ENCODE data around the gene CLSTN3. TPM values are rescaled to one million over a fixed set of nuclear protein-coding genes. Genes with fewer than 3 reads are reported as not detected.

Gene CLSTN3
- total and polyA plus RNA-seq, 2 of the 13 experiments (the other 11 are each of a cell fraction or from before 2014, with no cell fraction given): 26.2 to 94.1 TPM

- peak; percentile 67 for TF ChIP-seq HNF1B (CRISPR knock-in tag; IDR thresholded peaks at IDR 0.05)
- no peak for TF ChIP-seq NR0B2 (CRISPR knock-in tag; IDR thresholded peaks at IDR 0.05)
- peak; percentile 86 for TF ChIP-seq MTA1 (CRISPR knock-in tag; IDR thresholded peaks at IDR 0.05; ENCODE audit: borderline replicate concordance)
- peak; percentile 76; the same call in 1 of the 2 replicates for TF ChIP-seq TFAP4 (IDR thresholded peaks at IDR 0.05; ENCODE audit: borderline replicate concordance, low read depth)
- TF ChIP-seq CSRNP2 (CRISPR knock-in tag; conservative IDR thresholded peaks at IDR 0.05; ENCODE audit: low read depth): no peak
- TF ChIP-seq ZXDC (CRISPR knock-in tag; IDR thresholded peaks at IDR 0.05): no peak
- peak; percentile 66; the same call in 1 of the 2 replicates for TF ChIP-seq U2AF2 (IDR thresholded peaks at IDR 0.05; ENCODE audit: low read depth, low read length)
- 0 out of 2 replicates have a peak, but pooled peaks have one; percentile 45 for TF ChIP-seq HES4 (CRISPR knock-in tag; IDR thresholded peaks at IDR 0.05; ENCODE audit: borderline replicate concordance)
- 0 out of 2 replicates have a peak, but pooled peaks have one; percentile 30 for TF ChIP-seq CEBPG (CRISPR knock-in tag; IDR thresholded peaks at IDR 0.05)
- TF ChIP-seq ZNF883 (CRISPR knock-in tag; IDR thresholded peaks at IDR 0.05; ENCODE audit: not compliant biosample characterization): peak; percentile 44
- peak; percentile 47; the same call in 1 of the 2 replicates for TF ChIP-seq ZFP82 (CRISPR knock-in tag; IDR thresholded peaks at IDR 0.05; ENCODE audit: borderline replicate concordance)
- TF ChIP-seq PAXIP1 (CRISPR knock-in tag; conservative IDR thresholded peaks at IDR 0.05): peak; percentile 66
- TF ChIP-seq MIER3 (CRISPR knock-in tag; IDR thresholded peaks at IDR 0.05; ENCODE audit: borderline replicate concordance): 0 out of 2 replicates have a peak, but pooled peaks have one; percentile 24
- TF ChIP-seq TFDP2 (CRISPR knock-in tag; IDR thresholded peaks at IDR 0.05): peak; percentile 59; the same call in 1 of the 2 replicates
Observed at GRCh38 chr12:7108003-7108795, 22.0 kb upstream of the CLSTN3 start (continued).

Measured in HepG2 (cell line).